ENCODE data around the gene AMER2.

Gene AMER2

GRCh38 chr13:25149711-25150110 is 22.4 kb downstream of the AMER2 start:
- no peak for DNase-seq

GRCh38 chr13:25148402-25148771 is 23.7 kb downstream of the AMER2 start:
- DNase-seq, result no peak

DNA sequence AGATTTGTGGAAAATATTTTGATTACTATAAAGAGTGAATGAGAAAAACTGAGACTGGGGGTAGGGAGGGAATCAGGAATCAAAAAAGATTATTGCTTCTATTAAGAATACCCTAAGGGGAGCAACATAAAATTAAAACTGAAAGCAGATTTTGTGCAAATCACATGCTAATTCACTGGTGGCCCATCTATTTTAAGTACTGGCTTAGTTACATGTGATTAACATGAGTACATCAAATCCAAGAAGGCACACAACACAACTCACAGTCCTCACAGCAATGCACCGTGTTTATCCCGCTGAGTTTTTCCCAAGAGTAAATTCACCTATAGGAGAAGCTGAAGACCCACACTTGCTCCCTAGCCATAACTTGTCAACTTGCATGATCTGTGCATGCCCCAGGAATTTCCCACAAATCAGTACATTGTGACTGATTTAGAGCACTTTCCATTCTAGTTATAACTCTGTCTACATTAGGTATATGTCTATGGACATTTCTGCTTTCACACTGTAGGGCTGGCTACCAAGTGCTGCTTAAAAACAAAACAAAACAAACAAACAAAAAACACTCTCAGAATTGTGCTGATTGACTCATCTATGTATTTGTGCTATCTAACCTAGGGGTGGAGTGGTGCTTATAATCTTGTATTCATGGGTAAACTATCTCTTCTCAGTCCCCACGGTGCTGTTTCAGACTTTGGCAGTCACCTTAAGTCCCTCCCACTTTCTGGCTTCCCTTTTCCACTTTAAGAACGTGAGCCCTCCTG is 24.3 kb downstream of the AMER2 start:
- no peak for DNase-seq

- no peak for DNase-seq
Measured at GRCh38 chr13:25143706-25144105, 28.4 kb downstream of the AMER2 start.

DNA sequence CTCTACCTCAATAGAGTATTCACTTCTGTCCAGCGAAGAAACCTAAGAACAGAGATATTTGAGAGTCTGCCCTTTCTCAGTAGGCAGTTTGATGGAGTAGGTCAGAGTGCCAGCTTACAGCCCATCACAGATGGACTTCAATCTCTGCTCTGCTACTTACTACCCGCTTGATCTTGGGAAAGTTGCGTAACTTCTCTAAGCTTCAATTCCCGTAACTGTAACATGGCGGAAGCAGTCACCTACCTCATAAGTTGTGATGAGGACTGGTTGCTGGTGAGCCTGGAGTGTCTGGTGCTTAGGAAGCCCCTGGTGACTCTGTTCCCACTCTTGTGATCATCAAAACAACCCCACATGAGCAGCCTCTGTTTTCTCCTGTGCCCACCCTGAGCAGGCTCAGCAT is 31.0 kb downstream of the AMER2 start:
- DNase-seq, result no peak

GRCh38 chr13:25137788-25138115 is 34.3 kb downstream of the AMER2 start:
- no peak for DNase-seq

DNA sequence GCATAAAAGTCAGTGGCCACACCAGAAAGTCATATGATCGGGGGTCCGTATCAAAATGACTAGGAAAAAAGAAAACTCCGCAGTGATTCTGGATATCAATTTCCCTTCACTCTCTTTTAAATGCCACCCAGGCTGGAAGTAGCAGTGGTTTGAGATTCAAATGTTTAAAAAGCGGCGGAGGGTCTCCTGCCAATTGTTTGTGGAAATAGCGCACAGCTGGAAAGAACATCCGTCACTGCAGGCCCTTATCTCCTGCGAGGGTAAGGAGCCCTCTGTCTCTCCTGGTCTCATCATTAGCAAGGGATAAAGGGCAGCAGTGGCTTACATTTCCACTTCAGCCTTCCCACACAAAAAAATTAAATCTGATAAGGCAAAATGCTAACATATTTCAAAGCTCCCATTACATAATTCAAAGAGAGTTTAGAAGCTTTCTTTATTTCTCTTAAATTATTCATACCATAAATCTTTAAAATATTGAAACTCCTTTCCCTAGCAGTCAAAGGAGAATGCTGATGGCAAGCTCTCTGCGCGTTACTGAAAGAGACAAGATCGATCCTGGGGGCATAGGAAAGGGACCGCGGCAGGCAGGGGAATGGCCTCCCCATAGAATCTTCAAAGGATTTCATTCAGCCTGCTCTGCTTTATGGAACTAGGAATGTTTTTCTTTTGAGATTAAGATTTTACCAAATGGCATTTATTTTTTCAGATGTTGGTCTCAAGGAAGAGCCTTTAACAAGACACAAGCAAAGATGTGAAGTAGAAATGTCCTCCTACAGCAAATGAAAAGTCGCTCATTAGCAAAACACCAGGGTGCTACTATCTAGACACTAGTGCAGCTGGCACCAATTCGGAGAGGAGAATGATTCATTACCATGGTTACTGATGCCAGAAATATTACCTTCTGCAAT is 35.0 kb downstream of the AMER2 start:
- no peak for DNase-seq

- no peak for DNase-seq
Measured at GRCh38 chr13:25135896-25136295, 36.2 kb downstream of the AMER2 start.

- DNase-seq, result no peak
Measured at GRCh38 chr13:25132751-25133390, 39.2 kb downstream of the AMER2 start.

GRCh38 chr13:25131881-25132420 is 40.1 kb downstream of the AMER2 start:
- DNase-seq, result no peak

- DNase-seq, result no peak
Measured at GRCh38 chr13:25130944-25131343, 41.1 kb downstream of the AMER2 start.

- no peak for DNase-seq
Measured at GRCh38 chr13:25118378-25118905, 53.6 kb downstream of the AMER2 start.

DNA sequence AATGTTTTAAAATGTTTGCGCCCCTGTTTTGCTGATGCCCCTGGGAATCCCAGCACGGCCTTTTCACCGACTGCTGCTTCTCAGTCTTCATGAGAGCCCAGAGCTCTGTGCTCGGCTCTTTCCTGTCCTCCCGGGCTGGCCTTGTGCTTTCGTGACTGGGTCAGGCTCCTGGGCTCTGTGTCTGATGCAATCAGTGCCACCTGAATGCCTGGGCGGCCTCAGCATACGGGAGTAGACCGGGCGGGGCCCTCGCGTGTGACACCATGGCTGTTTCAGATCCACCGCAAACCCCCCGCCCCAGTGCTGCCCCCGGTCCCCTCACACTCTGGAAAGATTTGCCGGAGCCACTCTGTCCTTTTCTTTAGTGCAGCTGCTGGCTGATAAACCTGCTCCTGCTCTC is 54.8 kb downstream of the AMER2 start:
- DNase-seq, result no peak

DNA sequence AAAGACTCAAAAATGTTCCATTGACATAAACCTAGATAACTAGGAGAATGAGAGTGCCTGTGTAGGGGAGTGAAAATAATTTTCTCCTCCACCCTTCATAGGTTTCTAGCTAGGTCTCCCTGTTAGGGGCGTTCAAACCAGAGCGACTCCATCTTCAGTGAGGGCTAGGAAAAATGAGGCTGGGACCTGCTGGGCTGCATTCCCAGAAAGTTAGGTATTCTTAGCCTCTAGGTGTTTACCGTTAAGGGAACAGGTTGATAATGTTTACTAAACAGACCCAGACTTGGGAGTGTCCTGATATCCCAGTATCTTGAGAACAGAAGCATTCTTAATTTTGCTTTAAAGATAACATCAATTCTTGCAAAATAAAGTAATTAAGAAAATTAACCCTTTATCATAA is 56.0 kb downstream of the AMER2 start:
- DNase-seq, result no peak

GRCh38 chr13:25114220-25114619 is 57.9 kb downstream of the AMER2 start:
- peak; percentile 57 for DNase-seq

DNA sequence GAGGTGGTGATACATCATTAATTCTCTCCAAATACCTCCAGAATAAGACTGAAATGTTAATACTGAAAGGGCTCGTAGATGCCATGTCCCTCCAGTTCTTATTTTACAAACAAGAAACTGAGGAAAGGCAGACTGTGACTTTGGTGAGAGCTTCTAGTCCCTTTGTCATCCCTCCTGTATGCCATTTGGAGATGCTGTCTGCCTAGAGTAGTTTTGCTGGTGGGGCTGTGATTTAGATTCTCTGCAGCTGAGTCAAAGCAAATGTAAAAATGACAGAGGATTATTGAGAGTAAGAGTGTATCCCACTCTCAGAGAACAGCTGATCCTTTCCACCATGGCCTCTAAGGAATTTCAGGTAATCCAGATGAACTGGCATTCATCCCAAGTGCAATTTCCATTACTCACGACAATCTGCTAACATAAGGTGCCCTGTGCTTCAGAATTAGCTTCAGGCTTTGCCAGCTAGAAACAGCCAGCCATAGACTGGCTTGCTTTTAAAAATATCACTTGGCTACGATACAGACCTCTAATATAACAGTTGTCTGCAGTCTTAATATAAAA is 59.3 kb downstream of the AMER2 start:
- DNase-seq, result no peak
